MM.1S (cell line): ENCODE data around the gene C19orf25.

Experiments used
- EZH2 ChIP-seq: fragments of 300-600 bp; sonication (generic); optimal IDR thresholded peaks from 2 replicates; pipeline ENCODE3; 2017; ENCODE audit warnings: low read depth, mild to moderate bottlenecking, antibody characterized with exemption, low read length, mixed read lengths
- EZH2phosphoT487 ChIP-seq: fragments of 300-600 bp; sonication (generic); IDR thresholded peaks from 2 replicates; pipeline ENCODE4 v1.6.1; 2018; ENCODE audit warnings: antibody characterized with exemption, low read length
- TF ChIP-seq, protein P1 (sequence below): fragments of 300-600 bp; sonication (generic); IDR thresholded peaks from 2 replicates; pipeline ENCODE4 v1.5.1; 2016; ENCODE audit warnings: antibody characterized with exemption, low read length, mixed read lengths

DNA sequence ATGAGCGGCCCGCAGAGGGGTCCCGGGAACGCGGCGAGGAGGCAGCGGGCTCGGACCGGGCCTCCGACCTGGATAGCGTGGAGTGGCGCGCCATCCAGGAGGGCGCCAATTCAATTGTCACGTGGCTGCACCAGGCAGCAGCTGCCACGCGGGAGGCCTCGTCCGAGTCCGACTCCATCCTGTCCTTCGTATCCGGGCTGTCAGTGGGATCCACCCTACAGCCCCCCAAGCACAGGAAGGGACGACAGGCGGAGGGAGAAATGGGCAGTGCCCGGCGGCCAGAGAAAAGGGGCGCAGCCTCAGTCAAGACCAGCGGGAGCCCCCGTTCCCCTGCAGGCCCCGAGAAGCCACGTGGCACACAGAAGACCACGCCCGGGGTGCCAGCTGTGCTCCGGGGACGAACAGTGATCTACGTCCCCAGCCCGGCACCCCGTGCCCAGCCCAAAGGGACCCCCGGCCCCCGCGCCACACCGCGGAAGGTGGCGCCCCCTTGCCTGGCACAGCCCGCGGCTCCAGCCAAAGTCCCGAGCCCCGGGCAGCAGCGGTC is 10.7 kb downstream of the C19orf25 start:
- TF ChIP-seq, protein P1, sequence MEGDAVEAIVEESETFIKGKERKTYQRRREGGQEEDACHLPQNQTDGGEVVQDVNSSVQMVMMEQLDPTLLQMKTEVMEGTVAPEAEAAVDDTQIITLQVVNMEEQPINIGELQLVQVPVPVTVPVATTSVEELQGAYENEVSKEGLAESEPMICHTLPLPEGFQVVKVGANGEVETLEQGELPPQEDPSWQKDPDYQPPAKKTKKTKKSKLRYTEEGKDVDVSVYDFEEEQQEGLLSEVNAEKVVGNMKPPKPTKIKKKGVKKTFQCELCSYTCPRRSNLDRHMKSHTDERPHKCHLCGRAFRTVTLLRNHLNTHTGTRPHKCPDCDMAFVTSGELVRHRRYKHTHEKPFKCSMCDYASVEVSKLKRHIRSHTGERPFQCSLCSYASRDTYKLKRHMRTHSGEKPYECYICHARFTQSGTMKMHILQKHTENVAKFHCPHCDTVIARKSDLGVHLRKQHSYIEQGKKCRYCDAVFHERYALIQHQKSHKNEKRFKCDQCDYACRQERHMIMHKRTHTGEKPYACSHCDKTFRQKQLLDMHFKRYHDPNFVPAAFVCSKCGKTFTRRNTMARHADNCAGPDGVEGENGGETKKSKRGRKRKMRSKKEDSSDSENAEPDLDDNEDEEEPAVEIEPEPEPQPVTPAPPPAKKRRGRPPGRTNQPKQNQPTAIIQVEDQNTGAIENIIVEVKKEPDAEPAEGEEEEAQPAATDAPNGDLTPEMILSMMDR = no peak
- TF ChIP-seq EZH2phosphoT487 (no peak), EZH2 (no peak)
